MCF 10A (cell line): ENCODE results near the gene A1BG. TPM values are rescaled to one million over a fixed set of nuclear protein-coding genes. Genes with fewer than 3 reads are reported as not detected.
A peak's percentile ranks its signal among the peaks of the same experiment; 100 is the strongest.

Experiments used
- BruUV-seq: library from RNA; stranded (reverse); fragments of 400-500 nt; replicated peaks from 2 replicates; lab custom pipeline; 2021; lab: Mats Ljungman, UMichigan
- CTCF ChIA-PET: fragments of 300-600 bp; sonication (Branson Sonifier 250); formaldehyde crosslinking; extraction: SDS; loops from one replicate; lab custom pipeline; 2021; ENCODE audit warnings: antibody characterized with exemption, inconsistent platforms; lab: Yijun Ruan, JAX
- POLR2A ChIA-PET: fragments of 300-600, 350-650 bp; sonication (Branson Sonifier 250); formaldehyde crosslinking; extraction: SDS; loops from one replicate; lab custom pipeline; 2020; ENCODE audit warnings: antibody characterized with exemption, inconsistent platforms; lab: Yijun Ruan, JAX
- DNase-seq: peaks from one replicate; pipeline ENCODE4 v3.0.0-alpha.2; 2018; ENCODE audit not compliant: unreplicated experiment
- H3K27ac Mint-ChIP-seq: one replicate; pipeline ENCODE4 v1.8.0; 2022; ENCODE audit warnings: mild to moderate bottlenecking, low read depth, mixed read lengths; ENCODE audit not compliant: unreplicated experiment
- H3K27me3 Mint-ChIP-seq: one replicate; pipeline ENCODE4 v1.8.0; 2022; ENCODE audit warnings: mixed read lengths; ENCODE audit not compliant: insufficient read depth, unreplicated experiment
- H3K36me3 Mint-ChIP-seq: one replicate; pipeline ENCODE4 v1.8.0; 2022; ENCODE audit warnings: mild to moderate bottlenecking, moderate library complexity, mixed read lengths; ENCODE audit not compliant: insufficient read depth, unreplicated experiment
- H3K4me1 Mint-ChIP-seq: one replicate; pipeline ENCODE4 v1.8.0; 2022; ENCODE audit warnings: mixed read lengths; ENCODE audit not compliant: insufficient read depth, unreplicated experiment
- H3K4me3 Mint-ChIP-seq: one replicate; pipeline ENCODE4 v1.8.0; 2022; ENCODE audit warnings: mild to moderate bottlenecking, moderate library complexity, mixed read lengths; ENCODE audit not compliant: unreplicated experiment
- H3K9me3 Mint-ChIP-seq: one replicate; pipeline ENCODE4 v1.8.0; 2022; ENCODE audit warnings: mixed read lengths; ENCODE audit not compliant: unreplicated experiment
- intact Hi-C: fragments of 100-400 bp; cut with micrococcal nuclease; formaldehyde crosslinking; loops from 2 replicates; pipeline ENCODE4 v1.14.1; 2022
- total RNA-seq: library from RNA; stranded (reverse); gene quantifications from 2 replicates; pipeline ENCODE4 v1.2.3, GENCODE V29; 2022
- TF ChIP-seq, protein P1 (sequence below): fragments of 200-600 bp; IDR thresholded peaks from one replicate; pipeline ENCODE4 v1.8.0; 2022; ENCODE audit warnings: antibody characterized with exemption, mild to moderate bottlenecking; ENCODE audit not compliant: unreplicated experiment

Gene A1BG
- total RNA-seq, 1 experiment from 2014 or later, result 6.4 TPM

- intact Hi-C loops, result no loop called here
- Mint-ChIP-seq H3K4me1 (peaks cover 33% of the 10 kb centered on the region), H3K9me3 (no peaks in the 10 kb centered on the region), H3K27me3 (no peaks in the 10 kb centered on the region), H3K36me3 (peaks cover 40% of the 10 kb centered on the region), H3K27ac (no peak overlapping the region), H3K4me3 (no peak overlapping the region)
- CTCF ChIA-PET, result no interaction called here
- BruUV-seq, result TSS peak; percentile 0
- TF ChIP-seq, protein P1, sequence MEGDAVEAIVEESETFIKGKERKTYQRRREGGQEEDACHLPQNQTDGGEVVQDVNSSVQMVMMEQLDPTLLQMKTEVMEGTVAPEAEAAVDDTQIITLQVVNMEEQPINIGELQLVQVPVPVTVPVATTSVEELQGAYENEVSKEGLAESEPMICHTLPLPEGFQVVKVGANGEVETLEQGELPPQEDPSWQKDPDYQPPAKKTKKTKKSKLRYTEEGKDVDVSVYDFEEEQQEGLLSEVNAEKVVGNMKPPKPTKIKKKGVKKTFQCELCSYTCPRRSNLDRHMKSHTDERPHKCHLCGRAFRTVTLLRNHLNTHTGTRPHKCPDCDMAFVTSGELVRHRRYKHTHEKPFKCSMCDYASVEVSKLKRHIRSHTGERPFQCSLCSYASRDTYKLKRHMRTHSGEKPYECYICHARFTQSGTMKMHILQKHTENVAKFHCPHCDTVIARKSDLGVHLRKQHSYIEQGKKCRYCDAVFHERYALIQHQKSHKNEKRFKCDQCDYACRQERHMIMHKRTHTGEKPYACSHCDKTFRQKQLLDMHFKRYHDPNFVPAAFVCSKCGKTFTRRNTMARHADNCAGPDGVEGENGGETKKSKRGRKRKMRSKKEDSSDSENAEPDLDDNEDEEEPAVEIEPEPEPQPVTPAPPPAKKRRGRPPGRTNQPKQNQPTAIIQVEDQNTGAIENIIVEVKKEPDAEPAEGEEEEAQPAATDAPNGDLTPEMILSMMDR, result no peak
- POLR2A ChIA-PET, result interaction anchor here (4.7 kb wide), 1 partner anchor 9 kb away, joined by 22 read pairs; the partner anchor contains the start of gene RPS5
- no peak for DNase-seq
Measured at GRCh38 chr19:58397533-58398037, 44.3 kb upstream of the A1BG start.

GRCh38 chr19:58396691-58397532 lies 43.6 kb upstream of the A1BG start:
- Mint-ChIP-seq H3K4me1 (peaks cover 33% of the 10 kb centered on the region), H3K27ac (no peak overlapping the region), H3K9me3 (no peaks in the 10 kb centered on the region), H3K4me3 (no peak overlapping the region), H3K27me3 (no peaks in the 10 kb centered on the region), H3K36me3 (peaks cover 46% of the 10 kb centered on the region)
- DNase-seq, result no peak
- BruUV-seq, result no TSS peak
- POLR2A ChIA-PET, result interaction anchor here (4.7 kb wide), 1 partner anchor 8 kb away, joined by 22 read pairs; the partner anchor contains the start of gene RPS5
- intact Hi-C loops, result no loop called here
- TF ChIP-seq, protein P1, result no peak
- CTCF ChIA-PET, result no interaction called here

DNA sequence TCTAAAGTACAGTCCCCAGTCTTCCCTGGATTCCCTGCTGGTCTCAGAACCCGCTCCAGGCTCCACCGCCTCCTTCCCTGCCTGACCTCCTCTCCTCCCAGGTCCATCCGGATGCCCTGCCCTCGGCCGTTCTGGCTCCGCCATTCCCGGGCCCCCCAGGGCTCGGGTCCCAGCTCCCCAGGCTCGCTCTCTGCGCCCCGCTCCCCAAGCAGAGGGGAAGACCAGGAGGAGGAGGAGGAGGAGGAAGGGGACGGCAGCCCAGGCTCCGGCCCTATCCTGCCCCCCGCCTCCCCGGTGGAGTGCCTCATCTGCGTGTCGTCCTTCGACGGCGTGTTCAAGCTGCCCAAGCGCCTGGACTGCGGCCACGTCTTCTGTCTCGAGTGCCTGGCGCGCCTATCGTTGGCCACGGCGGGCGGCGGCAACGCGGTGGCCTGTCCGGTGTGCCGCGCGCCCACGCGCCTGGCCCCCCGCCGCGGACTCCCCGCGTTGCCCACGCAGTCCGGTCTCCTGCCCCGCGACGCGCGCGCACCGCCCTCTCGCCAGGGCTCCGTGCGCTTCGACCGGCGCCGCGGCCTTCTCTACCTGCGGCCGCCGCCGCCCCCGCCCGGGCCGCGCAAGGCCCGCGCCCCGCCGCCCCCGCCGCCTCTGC lies 42.8 kb upstream of the A1BG start:
- ChIA-PET POLR2A (interaction anchor here (1.0 kb wide), 1 partner anchor 9 kb away, joined by 5 read pairs; the partner anchor contains the start of gene RPS5), CTCF (no interaction called here)
- Mint-ChIP-seq H3K4me3 (peak overlapping the region; percentile 18), H3K27me3 (no peaks in the 10 kb centered on the region), H3K9me3 (no peaks in the 10 kb centered on the region), H3K4me1 (peaks cover 30% of the 10 kb centered on the region), H3K27ac (no peak overlapping the region), H3K36me3 (peaks cover 54% of the 10 kb centered on the region)
- DNase-seq, result no peak
- intact Hi-C loops, result no loop called here
- no TSS peak for BruUV-seq
- TF ChIP-seq, protein P1, result no peak
